Measurements from ENCODE around the gene PARD3.

PARD3 gene

DNA sequence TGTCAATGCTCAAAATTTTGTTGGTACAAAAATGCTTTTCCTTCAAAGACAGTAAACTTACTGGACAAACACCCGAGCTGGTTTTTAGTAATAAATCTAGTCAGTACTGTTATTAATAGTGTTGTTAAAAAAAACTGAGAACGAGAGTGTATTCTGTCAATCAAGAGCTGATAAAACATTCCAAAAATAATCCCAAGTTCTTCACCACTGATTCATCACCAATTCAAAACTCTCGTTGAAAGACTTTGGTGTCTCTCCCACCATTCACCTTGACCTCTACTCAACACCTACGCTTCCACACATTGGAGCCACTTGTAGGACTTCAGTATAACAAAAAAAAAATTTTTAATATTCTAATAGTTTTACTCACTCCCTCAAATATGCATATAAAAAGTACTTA is 279.2 kb downstream of the PARD3 start:
- no peaks in the 10 kb centered on the region for H3K4me1 Mint-ChIP-seq
- H3K27ac Mint-ChIP-seq = no peak overlapping the region
- H3K9me3 Mint-ChIP-seq = peaks cover 4 to 8% of the 10 kb centered on the region in 2 donors
- H3K27me3 Mint-ChIP-seq = no peaks in the 10 kb centered on the region
- no peak overlapping the region for H3K4me3 Mint-ChIP-seq
- ATAC-seq = no peak
- no peak for DNase-seq

DNA sequence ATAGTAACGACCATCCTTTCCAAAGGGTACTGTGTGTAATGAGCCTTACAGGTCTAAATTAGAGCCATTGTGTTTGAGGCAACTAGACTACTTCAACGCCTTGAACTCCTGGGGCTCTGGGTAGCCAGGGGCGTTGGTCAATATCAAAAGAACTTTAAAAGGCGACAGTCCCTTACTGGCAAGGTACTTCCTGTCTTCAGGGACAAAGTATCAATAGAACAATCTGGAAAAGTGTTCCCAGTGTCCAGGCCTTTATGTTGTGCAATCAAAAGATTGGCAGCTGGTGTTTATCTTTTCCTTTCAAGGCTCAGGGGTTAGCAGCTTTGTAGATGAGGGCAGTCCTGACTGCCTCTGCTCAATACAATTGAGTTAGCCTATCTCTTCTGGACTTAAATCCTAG is 284.3 kb downstream of the PARD3 start:
- no peak overlapping the region for H3K4me3 Mint-ChIP-seq
- no peak overlapping the region for H3K27ac Mint-ChIP-seq
- H3K9me3 Mint-ChIP-seq = peaks cover 4 to 8% of the 10 kb centered on the region in 2 donors
- ATAC-seq (no peak), DNase-seq (no peak)
- H3K27me3 Mint-ChIP-seq = no peaks in the 10 kb centered on the region
- H3K4me1 Mint-ChIP-seq = no peaks in the 10 kb centered on the region

GRCh38 chr10:34528320-34528719 is 286.8 kb downstream of the PARD3 start:
- DNase-seq (no peak), ATAC-seq (no peak)
- H3K4me3 Mint-ChIP-seq = no peak overlapping the region
- no peak overlapping the region for H3K27ac Mint-ChIP-seq
- H3K27me3 Mint-ChIP-seq = no peaks in the 10 kb centered on the region
- H3K9me3 Mint-ChIP-seq = peaks cover 4 to 8% of the 10 kb centered on the region in 2 donors
- H3K4me1 Mint-ChIP-seq = no peaks in the 10 kb centered on the region

- ATAC-seq (no peak), DNase-seq (no peak)
- no peak overlapping the region for H3K27ac Mint-ChIP-seq
- H3K4me3 Mint-ChIP-seq = no peak overlapping the region
- no peaks in the 10 kb centered on the region for H3K4me1 Mint-ChIP-seq
- no peaks in the 10 kb centered on the region for H3K27me3 Mint-ChIP-seq
- peaks cover 4 to 8% of the 10 kb centered on the region in 2 donors for H3K9me3 Mint-ChIP-seq
These were observed 288.1 kb downstream of the PARD3 start for GRCh38 chr10:34526758-34527730.

GRCh38 chr10:34526186-34526585 is 288.9 kb downstream of the PARD3 start:
- no peak for DNase-seq

GRCh38 chr10:34524369-34525091 is 290.6 kb downstream of the PARD3 start:
- DNase-seq = no peak
- Mint-ChIP-seq H3K4me1 (no peaks in the 10 kb centered on the region), H3K9me3 (no peaks in the 10 kb centered on the region), H3K4me3 (no peak overlapping the region), H3K27me3 (no peaks in the 10 kb centered on the region), H3K27ac (no peak overlapping the region)
- no peak for ATAC-seq

More at GRCh38 chr10:34526186-34526585, 288.9 kb downstream of the PARD3 start:
- no peaks in the 10 kb centered on the region for H3K27me3 Mint-ChIP-seq
- H3K4me1 Mint-ChIP-seq = no peaks in the 10 kb centered on the region
- H3K4me3 Mint-ChIP-seq = no peak overlapping the region
- no peak overlapping the region for H3K27ac Mint-ChIP-seq
- ATAC-seq = no peak
- peaks cover 0 to 3% of the 10 kb centered on the region in 2 donors for H3K9me3 Mint-ChIP-seq

DNA sequence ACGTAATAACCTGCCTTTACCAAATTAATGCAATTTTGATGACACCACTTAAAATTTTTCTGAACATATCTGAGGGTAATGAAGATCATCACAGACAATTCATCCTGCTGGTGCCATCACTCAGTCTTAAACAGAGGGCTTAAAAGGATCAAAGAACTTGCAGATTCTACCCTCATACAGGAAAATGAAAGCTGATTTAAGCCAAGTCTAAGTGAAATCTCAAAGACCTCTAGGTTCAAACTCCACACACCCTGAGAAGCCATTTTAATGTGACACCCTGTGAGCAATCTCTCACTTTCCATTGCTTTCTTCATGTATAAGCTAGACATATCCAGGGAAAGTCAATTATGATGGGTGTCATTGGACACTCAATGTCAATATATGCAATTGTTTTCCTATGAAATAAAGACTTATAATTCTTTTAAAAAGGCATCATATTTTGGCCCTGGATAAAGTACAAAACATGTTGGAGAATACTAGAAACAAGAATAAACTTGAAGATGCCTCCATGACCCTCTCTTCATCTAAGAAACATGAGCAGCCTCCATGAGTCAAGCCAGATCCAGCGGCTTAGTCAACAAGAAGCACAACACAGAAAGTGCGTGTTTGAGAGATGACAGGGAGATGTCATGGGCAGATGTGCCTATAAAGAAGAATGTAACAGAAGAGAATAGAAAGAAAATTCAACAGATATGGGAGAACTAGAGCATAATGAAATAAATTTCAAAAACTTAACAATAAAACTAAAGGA is 291.9 kb downstream of the PARD3 start:
- H3K9me3 Mint-ChIP-seq = no peaks in the 10 kb centered on the region
- no peaks in the 10 kb centered on the region for H3K27me3 Mint-ChIP-seq
- no peaks in the 10 kb centered on the region for H3K4me1 Mint-ChIP-seq
- no peak for DNase-seq
- no peak overlapping the region for H3K4me3 Mint-ChIP-seq
- no peak overlapping the region for H3K27ac Mint-ChIP-seq
- ATAC-seq = no peak

DNA sequence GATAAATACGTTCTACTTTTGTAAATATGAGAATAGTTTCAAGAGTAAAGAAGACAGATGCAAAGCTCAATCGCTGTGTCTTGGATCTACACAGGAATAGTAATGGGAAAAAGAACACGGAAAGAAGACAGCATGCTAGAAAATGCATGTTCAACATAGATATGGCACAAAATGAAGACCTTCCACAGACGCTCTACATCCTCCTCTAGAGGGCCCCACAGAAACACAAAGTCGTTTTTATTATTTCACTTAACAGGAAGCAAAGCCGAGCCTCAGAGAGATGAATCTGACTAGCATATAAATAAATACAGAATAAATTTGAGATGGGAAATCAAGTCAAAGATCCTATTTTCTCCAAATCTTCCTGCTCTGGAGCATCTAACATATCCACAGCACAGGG is 292.6 kb downstream of the PARD3 start:
- Mint-ChIP-seq H3K27ac (peak overlapping the region in 1 of 2 donors; percentile 29), H3K4me1 (no peaks in the 10 kb centered on the region), H3K9me3 (no peaks in the 10 kb centered on the region), H3K27me3 (no peaks in the 10 kb centered on the region), H3K4me3 (no peak overlapping the region)
- no peak for ATAC-seq
- DNase-seq = no peak

DNA sequence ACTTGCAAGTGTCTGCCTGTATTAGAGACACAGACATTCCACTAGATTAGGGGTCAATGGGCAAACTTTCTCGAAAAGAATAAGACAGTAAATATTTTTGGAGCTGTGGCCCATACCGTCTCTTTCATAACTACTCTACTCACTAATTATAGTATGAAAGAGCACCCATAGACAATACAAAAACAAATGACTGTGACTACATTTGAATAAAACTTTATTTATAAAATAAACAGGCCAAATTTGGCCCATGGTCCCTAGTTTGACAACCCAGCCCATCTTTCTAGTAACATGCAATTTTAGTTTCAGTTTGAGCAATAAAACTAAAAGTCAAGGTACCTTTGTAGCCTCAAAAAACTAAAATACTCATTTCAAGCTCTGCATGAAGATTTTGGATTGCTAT is 294.6 kb downstream of the PARD3 start:
- Mint-ChIP-seq H3K27me3 (no peaks in the 10 kb centered on the region), H3K9me3 (no peaks in the 10 kb centered on the region), H3K27ac (no peak overlapping the region), H3K4me1 (no peaks in the 10 kb centered on the region), H3K4me3 (no peak overlapping the region)
- DNase-seq = no peak
- ATAC-seq = no peak

DNA sequence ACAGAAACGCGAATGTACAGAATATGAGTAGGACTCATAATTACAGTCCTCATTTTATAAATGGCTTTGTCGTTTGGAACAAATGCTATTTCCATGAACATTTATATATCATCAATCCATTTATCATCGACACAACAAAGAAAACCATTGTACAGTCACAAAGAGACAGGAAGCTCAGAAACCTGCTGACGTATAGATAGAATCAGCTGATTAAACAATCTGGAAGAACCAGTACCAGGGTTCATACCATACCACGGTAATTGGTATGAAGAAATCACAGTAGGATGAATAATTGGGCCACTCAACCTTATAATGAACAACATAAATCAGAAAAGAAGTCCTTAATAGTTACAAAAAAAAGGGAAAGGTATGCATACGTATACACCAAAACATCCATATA is 295.0 kb downstream of the PARD3 start:
- Mint-ChIP-seq H3K4me1 (no peaks in the 10 kb centered on the region), H3K27me3 (no peaks in the 10 kb centered on the region), H3K27ac (no peak overlapping the region), H3K4me3 (no peak overlapping the region), H3K9me3 (no peaks in the 10 kb centered on the region)
- ATAC-seq (no peak), DNase-seq (no peak)

DNA sequence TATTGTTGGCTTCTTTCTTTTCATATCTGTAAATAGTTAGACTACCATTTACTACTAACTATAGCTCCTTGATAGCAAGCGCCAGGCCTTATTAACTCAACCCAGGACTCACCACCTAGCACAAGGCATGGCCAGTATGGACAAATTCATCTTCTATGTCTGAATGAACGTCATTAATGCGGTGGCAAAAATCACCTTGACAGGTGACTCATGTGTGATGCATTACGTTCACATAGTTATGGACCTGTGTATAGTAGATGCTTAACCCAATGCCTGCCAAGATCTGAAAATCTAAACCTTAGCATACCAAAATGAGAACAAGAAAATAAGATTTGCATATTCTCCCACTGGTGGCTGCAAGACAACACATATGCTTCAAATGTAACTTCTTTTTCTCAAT is 300.8 kb downstream of the PARD3 start:
- no peak overlapping the region for H3K4me3 Mint-ChIP-seq
- no peaks in the 10 kb centered on the region for H3K4me1 Mint-ChIP-seq
- H3K27ac Mint-ChIP-seq = no peak overlapping the region
- DNase-seq (no peak), ATAC-seq (no peak)
- no peaks in the 10 kb centered on the region for H3K9me3 Mint-ChIP-seq
- no peaks in the 10 kb centered on the region for H3K27me3 Mint-ChIP-seq

DNA sequence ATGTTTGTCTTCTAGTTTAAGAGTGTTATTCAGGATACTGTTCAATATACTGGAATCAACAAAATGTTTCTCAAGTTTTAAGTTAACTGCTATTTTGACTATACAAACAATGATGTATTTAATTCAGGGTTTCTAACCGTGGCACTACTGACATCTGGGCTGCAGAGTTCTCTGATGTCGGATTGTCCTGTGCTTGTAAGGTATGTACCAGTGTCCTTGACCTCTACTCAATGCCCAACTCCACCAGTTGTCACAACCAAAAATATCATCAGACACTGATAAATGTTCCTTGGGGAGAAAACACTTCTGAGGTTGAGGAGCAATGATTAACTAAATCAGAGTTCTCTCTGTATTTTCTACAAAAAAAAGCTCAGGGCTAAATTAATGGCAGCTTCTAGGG is 301.5 kb downstream of the PARD3 start:
- no peaks in the 10 kb centered on the region for H3K4me1 Mint-ChIP-seq
- H3K9me3 Mint-ChIP-seq = no peaks in the 10 kb centered on the region
- DNase-seq (no peak), ATAC-seq (no peak)
- H3K27ac Mint-ChIP-seq = no peak overlapping the region
- no peak overlapping the region for H3K4me3 Mint-ChIP-seq
- H3K27me3 Mint-ChIP-seq = no peaks in the 10 kb centered on the region

- Mint-ChIP-seq H3K27ac (no peak overlapping the region), H3K27me3 (no peaks in the 10 kb centered on the region), H3K4me3 (no peak overlapping the region), H3K4me1 (no peaks in the 10 kb centered on the region), H3K9me3 (no peaks in the 10 kb centered on the region)
- no peak for ATAC-seq
- no peak for DNase-seq
These were observed 307.9 kb downstream of the PARD3 start for GRCh38 chr10:34507217-34507616.

DNA sequence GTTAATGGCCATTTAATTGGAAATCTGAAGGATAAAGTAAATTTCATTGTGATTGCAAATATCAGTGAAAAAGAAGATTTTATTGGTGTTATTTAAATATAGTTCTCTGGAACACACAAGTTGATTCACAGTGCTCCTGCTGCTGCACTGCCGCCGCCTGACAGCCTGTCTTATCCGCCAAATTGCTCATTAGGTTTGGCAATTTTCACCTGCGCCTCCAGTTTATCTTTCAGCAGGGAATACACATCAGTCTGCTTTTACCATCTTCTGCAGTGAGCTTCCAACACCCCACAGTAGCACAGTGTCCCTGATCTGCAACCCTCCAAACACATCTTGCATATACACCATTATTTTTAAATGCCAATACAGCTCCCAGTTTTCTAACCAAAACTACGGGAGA is 308.3 kb downstream of the PARD3 start:
- ATAC-seq (no peak), DNase-seq (no peak)
- no peak overlapping the region for H3K27ac Mint-ChIP-seq
- no peak overlapping the region for H3K4me3 Mint-ChIP-seq
- H3K27me3 Mint-ChIP-seq = no peaks in the 10 kb centered on the region
- no peaks in the 10 kb centered on the region for H3K9me3 Mint-ChIP-seq
- no peaks in the 10 kb centered on the region for H3K4me1 Mint-ChIP-seq

- Mint-ChIP-seq H3K9me3 (no peaks in the 10 kb centered on the region), H3K27ac (no peak overlapping the region), H3K4me1 (no peaks in the 10 kb centered on the region), H3K27me3 (no peaks in the 10 kb centered on the region), H3K4me3 (no peak overlapping the region)
- DNase-seq (no peak), ATAC-seq (no peak)
These were observed 309.8 kb downstream of the PARD3 start for GRCh38 chr10:34505338-34505737.

GRCh38 chr10:34504534-34504933 is 310.6 kb downstream of the PARD3 start:
- DNase-seq = no peak
- Mint-ChIP-seq H3K9me3 (no peaks in the 10 kb centered on the region), H3K4me1 (no peaks in the 10 kb centered on the region), H3K27ac (no peak overlapping the region), H3K27me3 (no peaks in the 10 kb centered on the region), H3K4me3 (no peak overlapping the region)
- no peak for ATAC-seq
